Psoas muscle (tissue), 8 donors: ENCODE results near the gene CORO1A. TPM values are rescaled to one million over a fixed set of nuclear protein-coding genes. Genes with fewer than 3 reads are reported as not detected.
A peak's percentile ranks its signal among the peaks of the same experiment; 100 is the strongest.

ENCODE experiments used
- ATAC-seq, 4 donors: fragments of 200-7000 bp; cut with Tn5 transposase; one replicate each; pipeline ENCODE4 v1.9.1; 2020; ENCODE audit warnings: moderate library complexity in 3 of 4, mild to moderate bottlenecking in 2 of 4
- DNase-seq, 2 donors: peaks; one replicate each; pipeline ENCODE4 v3.0.0-alpha.2; 2020
- H3K27ac ChIP-seq: fragments of 200-600 bp; one replicate; pipeline ENCODE4 v1.8.0; 2022
- H3K27me3 ChIP-seq, 3 donors: fragments of 200-600 bp in 1 of 3; one replicate each; pipeline versions ENCODE4 v1.6.1 to v1.8.0; 2013 to 2022; ENCODE audit warnings: low read length in 2 of 3, mild to moderate bottlenecking in 2 of 3, moderate library complexity in 1 of 3; ENCODE audit not compliant: insufficient read depth in 3 of 3
- H3K36me3 ChIP-seq, 2 donors: fragments of 200-600 bp in 1 of 2; one replicate each; pipeline versions ENCODE4 v1.6.1 to v1.8.0; 2013 to 2022; ENCODE audit warnings: low read depth in 1 of 2, mild to moderate bottlenecking in 1 of 2, moderate library complexity in 1 of 2; ENCODE audit not compliant: insufficient read depth in 1 of 2
- H3K4me1 ChIP-seq: fragments of 200-600 bp; one replicate; pipeline ENCODE4 v1.8.0; 2022
- H3K4me3 ChIP-seq: fragments of 200-600 bp; one replicate; pipeline ENCODE4 v1.8.0; 2022; ENCODE audit warnings: mild to moderate bottlenecking
- H3K9me3 ChIP-seq: fragments of 200-600 bp; one replicate; pipeline ENCODE4 v1.8.0; 2022
- CTCF ChIP-seq: fragments of 200-600 bp; IDR thresholded peaks from one replicate; pipeline ENCODE4 v1.8.0; 2022; ENCODE audit warnings: antibody characterized with exemption
- WGBS, 3 donors: extraction: QIAGEN DNeasy Blood & Tissue Kit; methylation state at CpG; one replicate each; pipeline versions ENCODE4 v1.1.6 to v1.1.7; 2013; 5-methylcytosine and 5-hydroxymethylcytosine counted together
- intact Hi-C, 2 donors: fragments of 100-400 bp; cut with DNase I; formaldehyde crosslinking; loops; one replicate each; pipeline versions ENCODE4 v1.11.0 to v1.14.2; 2022
- polyA plus RNA-seq, 3 donors: library from polyadenylated mRNA; stranded (reverse); fragments of 200-250 nt; gene quantifications; one replicate each; pipeline ENCODE4 v1.2.3, GENCODE V29; 2013
- total RNA-seq, 4 donors: library from RNA; stranded (reverse); fragmentation: NEBNext Ultra II Directional in 2 of 4; extraction: Animal tissue kit (Norgen Biotek cat#: 25700) in 2 of 4; gene quantifications; one replicate each; pipeline versions ENCODE4 v1.2.1 to v1.2.4, GENCODE V29; 2021 to 2023
- donor health status: healthy with polysubstance abuse.
- donor health status: DM: no; HTN: no; CAD: no; lungs with moderate emphysema.
- donor health status: Bipolar disorder and iron deficiency.
- donor health status: healthy.
- donor health status: DM: yes; HTN: yes; CAD: no.
- donor health status: DM: no; HTN: no; CAD: no.
- donor health status: DM: no; HTN: no; CAD: no.
- donor health status: DM: yes; HTN: yes; CAD: no.

Gene CORO1A
- total and polyA plus RNA-seq, 7 donors = 2.7 to 6.8 (median 5.9) TPM

GRCh38 chr16:30184096-30184890 is 891 bp downstream of the CORO1A start:
- TF ChIP-seq CTCF = no peak
- Histone ChIP-seq H3K27me3 (no peaks in the 10 kb centered on the region), H3K36me3 (no peaks in the 10 kb centered on the region), H3K4me1 (peaks cover 4% of the 10 kb centered on the region), H3K9me3 (no peaks in the 10 kb centered on the region), H3K4me3 (peak overlapping the region; percentile 79), H3K27ac (no peak overlapping the region)
- whole genome bisulfite sequencing, 3 donors = 36 to 40% (median 38%) methylated on average over 20 to 24 of the region's 24 CpGs
- ATAC-seq (no peak), DNase-seq (peak; percentile 23 to 63)
- intact Hi-C loops = loop anchor here in 1 of 2 donors (5.0 kb wide), 3 partner anchors 62 to 142 kb away; partner anchors contain the start of genes MAPK3 and YPEL3

GRCh38 chr16:30184891-30185682 is 1.7 kb downstream of the CORO1A start:
- ATAC-seq (no peak), DNase-seq (peak; percentile 14 to 58)
- TF ChIP-seq CTCF = no peak
- Histone ChIP-seq H3K4me1 (peaks cover 4% of the 10 kb centered on the region), H3K9me3 (no peaks in the 10 kb centered on the region), H3K27ac (no peak overlapping the region), H3K4me3 (peak overlapping the region; percentile 79), H3K27me3 (no peaks in the 10 kb centered on the region), H3K36me3 (no peaks in the 10 kb centered on the region)
- 76 to 79% (median 76%) methylated on average over 13 of the region's 13 CpGs for WGBS, 3 donors
- intact Hi-C loops = loop anchor here in 1 of 2 donors (5.0 kb wide), 3 partner anchors 63 to 143 kb away; partner anchors contain the start of genes MAPK3 and YPEL3

DNA sequence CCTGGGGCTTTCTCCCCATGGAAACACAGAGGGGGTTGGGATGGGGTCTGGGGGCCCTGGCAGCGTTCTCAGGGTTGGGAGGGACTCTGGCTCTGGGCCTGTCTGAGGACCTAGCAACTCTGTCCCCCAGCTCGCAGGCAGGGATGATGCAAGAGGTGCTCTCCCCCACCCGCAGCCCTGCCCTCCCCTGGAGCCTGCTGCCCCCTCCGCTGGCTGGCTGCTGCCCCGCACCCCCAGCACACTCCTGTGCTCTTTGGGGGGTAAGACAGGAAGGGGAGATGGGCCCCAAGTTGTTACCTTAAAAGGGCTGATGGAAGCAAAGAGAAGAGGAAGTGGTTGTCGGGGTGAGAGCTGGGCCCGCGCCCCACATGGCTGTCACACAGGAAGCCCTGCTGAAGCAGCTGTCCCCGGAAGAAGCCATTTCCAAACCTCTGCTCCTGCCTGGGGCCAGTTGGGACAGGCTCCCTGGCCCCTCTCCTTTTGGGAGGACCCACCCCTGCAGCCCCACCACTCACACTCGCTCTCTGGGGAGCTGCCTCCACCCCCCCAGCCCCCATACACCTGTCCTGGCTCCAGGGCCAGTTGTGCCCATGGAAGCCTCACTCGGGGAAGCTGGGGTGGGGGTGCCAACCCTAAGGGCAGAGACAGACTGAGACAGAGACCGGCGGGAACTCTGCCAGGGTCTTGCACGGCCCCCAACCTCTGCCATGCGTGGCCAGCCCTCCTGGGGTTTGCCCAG is 2.5 kb downstream of the CORO1A start:
- WGBS, 3 donors = 66 to 71% (median 68%) methylated on average over 13 to 15 of the region's 15 CpGs
- ATAC-seq = peak in 1 of 4 donors; percentile 4

GRCh38 chr16:30186444-30186781 is 3.0 kb downstream of the CORO1A start:
- Histone ChIP-seq H3K27ac (no peak overlapping the region), H3K27me3 (no peaks in the 10 kb centered on the region), H3K4me3 (peak overlapping the region; percentile 11), H3K4me1 (peaks cover 4% of the 10 kb centered on the region), H3K9me3 (no peaks in the 10 kb centered on the region), H3K36me3 (no peaks in the 10 kb centered on the region)
- ATAC-seq (no peak), DNase-seq (no peak)
- intact Hi-C loops = no loop called here
- WGBS, 3 donors = 75 to 88% (median 83%) methylated on average over 9 of the region's 9 CpGs
- TF ChIP-seq CTCF = no peak

More for the DNA sequence above, 2.5 kb downstream of the CORO1A start:
- H3K27ac ChIP-seq = no peak overlapping the region
- peak overlapping the region; percentile 11 for H3K4me3 ChIP-seq
- no peaks in the 10 kb centered on the region for H3K36me3 ChIP-seq
- H3K27me3 ChIP-seq = no peaks in the 10 kb centered on the region
- peaks cover 4% of the 10 kb centered on the region for H3K4me1 ChIP-seq
- peak; percentile 45 to 76 for DNase-seq
- no peak for TF ChIP-seq CTCF
- no peaks in the 10 kb centered on the region for H3K9me3 ChIP-seq
- intact Hi-C loops = no loop called here
